SU-DHL-6 (cell line): ENCODE results near the gene HSD17B11.

Source experiments
- EZH2phosphoT487 ChIP-seq: fragments of 200-600 bp; sonication (generic), shearing (Covaris generic); conservative IDR thresholded peaks from 2 replicates; pipeline ENCODE4 v1.6.1; 2018; ENCODE audit warnings: mild to moderate bottlenecking, antibody characterized with exemption, low read length, moderate library complexity, mixed read lengths
- TF ChIP-seq, protein P1 (sequence below): fragments of 200-600 bp; sonication (generic); IDR thresholded peaks from one replicate; pipeline ENCODE4 v1.5.1; 2017; ENCODE audit warnings: antibody characterized with exemption, mild to moderate bottlenecking, low read length, moderate library complexity; ENCODE audit not compliant: insufficient read depth, poor library complexity, severe bottlenecking

DNA sequence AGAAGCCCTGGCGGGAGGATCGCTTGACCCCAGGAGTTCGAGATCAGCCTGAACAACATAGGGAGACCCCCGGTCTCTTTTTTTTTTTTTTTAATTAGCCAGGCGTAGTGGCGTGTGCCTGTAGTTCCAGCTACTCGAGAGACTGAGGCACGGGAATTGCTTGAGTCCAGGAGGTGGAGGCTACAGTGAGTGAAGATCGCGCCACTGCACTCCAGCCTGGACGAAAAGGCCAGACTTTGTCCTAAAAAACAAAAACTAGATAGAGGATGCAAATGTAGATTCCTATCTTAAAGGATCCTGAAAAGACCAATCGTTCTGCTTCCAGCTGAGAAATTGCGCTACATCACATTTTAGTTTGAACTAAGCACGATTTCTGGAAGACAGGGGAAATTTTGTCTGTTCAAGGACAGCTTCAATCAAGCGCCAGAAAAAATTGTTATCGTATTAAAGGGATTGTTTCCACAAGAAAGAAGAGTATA lies 627 bp upstream of the HSD17B11 start:
- TF ChIP-seq, protein P1, sequence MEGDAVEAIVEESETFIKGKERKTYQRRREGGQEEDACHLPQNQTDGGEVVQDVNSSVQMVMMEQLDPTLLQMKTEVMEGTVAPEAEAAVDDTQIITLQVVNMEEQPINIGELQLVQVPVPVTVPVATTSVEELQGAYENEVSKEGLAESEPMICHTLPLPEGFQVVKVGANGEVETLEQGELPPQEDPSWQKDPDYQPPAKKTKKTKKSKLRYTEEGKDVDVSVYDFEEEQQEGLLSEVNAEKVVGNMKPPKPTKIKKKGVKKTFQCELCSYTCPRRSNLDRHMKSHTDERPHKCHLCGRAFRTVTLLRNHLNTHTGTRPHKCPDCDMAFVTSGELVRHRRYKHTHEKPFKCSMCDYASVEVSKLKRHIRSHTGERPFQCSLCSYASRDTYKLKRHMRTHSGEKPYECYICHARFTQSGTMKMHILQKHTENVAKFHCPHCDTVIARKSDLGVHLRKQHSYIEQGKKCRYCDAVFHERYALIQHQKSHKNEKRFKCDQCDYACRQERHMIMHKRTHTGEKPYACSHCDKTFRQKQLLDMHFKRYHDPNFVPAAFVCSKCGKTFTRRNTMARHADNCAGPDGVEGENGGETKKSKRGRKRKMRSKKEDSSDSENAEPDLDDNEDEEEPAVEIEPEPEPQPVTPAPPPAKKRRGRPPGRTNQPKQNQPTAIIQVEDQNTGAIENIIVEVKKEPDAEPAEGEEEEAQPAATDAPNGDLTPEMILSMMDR = no peak
- TF ChIP-seq EZH2phosphoT487 = no peak
